ENCODE results near the gene ELL.

GRCh38 chr19:18445262-18445948 is 76.5 kb downstream of the ELL start:
- no peak for TF ChIP-seq CTCF (IDR thresholded peaks at IDR 0.05)
- no peak for TF ChIP-seq POLR2A (IDR thresholded peaks at IDR 0.05)
- no peak for TF ChIP-seq POLR2AphosphoS5 (IDR thresholded peaks at IDR 0.05; ENCODE audit: insufficient read depth in 1 of 2, low read depth in 1 of 2)
